GM19035 (cell line): Measurements from ENCODE around the gene TNS4.

ENCODE experiments used
- ATAC-seq: cut with Tn5 transposase; IDR thresholded peaks from one replicate; pipeline ENCODE4 v1.9.1; 2021; ENCODE audit not compliant: unreplicated experiment

TNS4 gene

DNA sequence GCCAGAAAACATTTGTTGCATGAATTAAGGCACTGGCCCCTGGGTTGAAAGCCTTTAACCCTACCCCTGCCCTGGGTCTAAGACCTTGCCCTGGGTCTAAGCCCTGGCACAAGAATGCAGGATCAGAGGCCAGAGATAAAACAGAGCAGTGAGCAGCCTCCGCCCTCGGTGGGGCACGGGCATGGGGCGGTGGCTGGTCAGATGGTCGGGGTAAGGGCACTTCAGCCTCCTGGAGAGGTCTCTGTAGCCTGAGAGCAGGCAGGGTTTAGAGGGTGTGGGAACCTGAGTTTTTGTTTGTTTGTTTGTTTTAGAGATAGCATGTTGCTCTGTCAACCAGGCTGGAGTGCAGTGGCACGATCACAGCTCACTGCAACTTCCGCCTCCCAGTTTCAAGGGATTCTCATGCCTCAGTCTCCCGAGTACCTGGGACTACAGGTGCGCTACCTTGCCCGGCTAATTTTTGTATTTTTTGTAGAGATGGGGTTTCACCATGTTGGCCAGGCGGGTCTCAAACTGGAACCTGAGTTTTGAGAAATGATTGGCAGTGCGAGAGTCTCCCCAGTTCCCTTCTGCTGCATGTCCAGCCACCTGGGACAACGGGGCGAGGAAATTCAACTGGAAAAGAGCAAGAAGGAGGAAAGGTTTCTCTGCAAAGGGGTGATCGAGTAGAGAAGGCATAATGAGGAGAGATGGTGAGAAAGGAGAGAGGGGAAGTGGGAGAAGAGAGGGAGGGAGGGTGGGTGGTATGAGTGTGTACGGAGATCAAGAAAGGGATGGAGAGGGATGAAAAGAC is 27.7 kb downstream of the TNS4 start:
- no peak for ATAC-seq

DNA sequence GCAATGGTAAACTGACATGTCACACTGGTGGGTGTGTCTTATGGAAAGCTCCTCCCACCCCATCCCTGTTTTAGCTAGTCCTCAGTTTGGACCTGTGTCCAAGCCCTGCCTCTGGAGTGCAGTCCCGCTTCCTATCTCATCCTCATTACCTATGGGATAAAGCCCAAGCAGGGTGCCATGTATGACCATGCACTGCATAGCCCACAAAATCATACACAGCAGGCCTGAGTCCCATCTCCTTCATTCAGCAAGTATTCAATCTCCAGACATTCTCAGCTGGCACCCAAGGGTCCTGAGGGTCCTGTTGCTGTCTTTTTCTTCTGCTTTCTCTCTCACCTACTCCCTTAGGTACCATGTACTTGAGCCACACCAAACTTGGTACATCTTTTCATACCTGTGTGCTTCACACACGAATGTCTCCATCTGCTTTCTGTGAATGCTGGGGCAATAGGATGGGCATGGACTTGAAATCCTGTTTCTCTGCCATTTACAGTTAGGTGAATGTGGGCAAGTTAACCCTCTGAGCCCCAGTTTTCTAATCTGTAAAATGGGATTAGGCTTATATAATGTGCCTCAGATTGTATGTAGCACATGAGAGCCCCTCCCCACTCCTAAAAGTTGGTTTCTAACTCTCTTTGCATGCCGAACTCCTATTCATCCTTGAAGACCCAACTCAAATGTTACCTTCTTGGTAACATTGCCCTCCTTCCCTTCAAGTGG is 28.5 kb downstream of the TNS4 start:
- no peak for ATAC-seq

DNA sequence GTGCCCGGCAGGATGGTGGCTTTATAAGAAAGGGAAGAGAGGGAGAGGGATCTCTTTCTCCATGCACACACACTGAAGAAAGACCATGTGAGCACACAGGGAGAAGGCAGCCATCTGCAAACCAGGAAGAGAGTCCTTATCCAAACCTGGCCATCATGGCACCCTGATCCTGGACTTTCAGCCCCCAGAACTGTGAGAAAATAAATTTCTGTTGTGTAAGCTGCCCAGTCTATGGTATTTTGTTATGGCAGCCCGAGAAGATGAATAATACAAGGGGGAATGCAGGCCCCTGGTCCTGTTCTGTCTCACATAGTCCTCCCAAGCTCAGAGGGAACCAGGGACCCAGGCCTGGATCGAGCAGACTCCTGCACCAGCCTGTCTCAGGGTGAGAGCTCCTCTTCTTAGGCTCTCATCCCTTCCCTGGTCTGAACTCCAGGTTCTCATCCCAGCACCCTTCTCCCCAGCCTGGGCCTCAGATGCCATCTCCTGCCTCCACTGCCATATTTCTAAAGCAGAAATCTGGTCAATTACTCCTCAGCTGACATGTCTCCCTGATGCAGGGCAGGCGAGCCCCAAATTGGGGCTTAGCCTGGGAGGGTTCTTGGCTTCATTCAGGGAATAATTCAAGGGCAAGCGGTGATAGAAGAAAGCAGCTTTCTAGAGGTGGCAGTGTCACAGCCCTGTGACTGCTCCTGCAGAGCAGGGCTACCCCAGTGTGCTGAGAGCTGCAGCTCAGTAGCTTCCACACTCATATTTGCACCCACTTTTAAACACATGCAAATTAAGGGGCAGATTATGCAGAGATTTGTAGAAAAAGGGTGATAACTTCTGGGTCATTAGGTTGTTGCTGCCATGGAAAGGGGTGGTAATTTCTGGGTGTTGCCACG is 29.3 kb downstream of the TNS4 start:
- no peak for ATAC-seq

DNA sequence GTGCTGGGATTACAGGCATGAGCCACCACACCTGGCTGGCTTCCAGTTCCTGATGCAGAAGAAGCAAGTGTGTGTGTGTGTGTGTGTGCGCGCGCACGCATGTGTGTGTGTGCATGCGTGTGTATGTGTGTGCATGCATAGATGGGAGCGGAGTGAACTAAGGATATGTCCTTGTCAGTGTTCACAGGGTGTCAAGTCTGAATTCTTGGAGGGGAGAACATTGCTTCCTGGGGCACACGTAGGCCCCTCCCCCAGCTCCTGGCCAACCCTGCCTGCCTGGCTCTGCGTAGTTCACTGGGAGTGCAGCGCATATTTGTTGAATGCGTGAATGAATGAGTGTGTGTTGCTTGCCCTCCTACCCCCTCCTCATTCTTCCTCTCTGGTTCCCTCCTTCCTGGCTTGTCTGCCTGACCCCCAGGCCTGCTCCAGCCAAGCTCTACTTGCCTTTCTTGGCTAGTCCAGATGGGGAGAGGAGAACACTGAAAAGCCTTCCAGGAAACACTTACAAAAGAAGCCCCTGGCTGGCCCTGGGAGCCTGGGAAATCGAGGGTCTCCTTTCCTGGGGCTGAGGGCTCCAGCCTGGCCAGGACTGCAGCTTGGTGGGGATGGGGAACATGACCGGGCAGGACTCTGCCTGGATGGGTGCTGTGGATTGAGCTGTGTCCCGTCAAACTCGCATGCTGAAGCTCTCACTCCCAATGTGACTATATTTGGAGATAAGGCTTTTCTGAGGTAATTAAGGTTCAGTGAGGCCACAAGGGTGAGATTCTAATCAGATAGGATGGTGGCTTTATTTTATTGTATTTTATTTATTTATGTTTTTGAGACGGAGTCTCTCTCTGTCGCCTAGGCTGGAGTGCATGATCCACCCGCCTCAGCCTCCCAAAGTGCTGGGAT is 30.2 kb downstream of the TNS4 start:
- no peak for ATAC-seq

DNA sequence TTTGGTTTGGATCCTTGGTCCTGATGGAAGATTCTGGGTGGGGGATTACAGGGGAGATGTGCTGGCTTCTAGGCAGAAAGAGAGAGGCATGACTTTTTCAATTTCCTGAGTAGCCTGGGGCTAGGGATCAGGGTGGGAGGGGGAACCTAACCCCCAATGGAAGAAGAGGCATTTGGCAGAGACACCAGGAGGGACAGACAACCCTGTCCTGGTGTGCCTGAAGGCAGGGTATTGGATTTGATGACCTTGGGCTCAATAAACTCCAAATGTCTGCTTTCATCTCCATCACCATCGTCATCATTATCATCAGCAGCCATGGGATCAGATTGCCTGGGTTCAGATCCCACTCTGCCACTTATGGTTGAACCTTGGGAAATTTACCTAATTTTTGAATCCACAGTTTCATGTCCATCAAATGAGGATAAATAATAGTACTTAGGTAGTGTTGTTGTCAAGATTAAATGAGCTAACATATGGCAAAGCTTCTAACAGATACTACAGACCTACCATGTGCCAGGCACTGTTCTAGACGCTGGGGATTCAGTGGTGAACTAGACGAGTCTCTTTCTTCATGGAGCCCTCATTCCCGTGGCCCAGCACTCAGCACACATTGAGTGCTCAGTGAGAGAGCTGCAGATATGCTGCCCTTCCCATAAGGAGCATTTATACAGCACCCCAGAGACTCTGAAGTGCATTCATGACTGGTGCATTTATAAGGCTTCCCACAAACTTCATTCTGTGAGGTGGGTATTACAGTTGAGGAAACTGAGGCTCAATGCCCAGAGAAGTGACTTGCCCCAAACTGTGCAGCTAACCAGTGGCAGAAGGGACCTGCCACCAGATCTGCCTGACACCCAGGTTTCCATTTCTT is 31.4 kb downstream of the TNS4 start:
- ATAC-seq = no peak

DNA sequence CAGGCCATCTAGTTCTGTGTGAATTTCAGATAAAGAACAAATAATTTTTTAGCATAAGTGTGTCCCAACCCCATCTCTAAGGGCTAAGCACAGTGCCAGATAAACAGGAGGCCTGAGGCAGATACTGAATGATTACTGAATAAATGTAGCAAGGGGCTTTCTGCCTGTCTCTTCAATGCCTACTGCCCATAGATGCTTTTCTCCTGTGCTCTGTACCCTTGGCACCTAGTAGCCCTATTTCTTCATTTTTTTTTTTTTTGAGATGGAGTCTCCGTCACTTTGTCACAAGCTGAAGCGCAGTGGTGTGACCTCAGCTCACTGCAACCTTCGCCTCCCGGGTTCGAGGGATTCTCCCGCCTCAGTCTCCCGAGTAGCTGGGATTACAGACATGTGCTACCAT is 32.9 kb downstream of the TNS4 start:
- ATAC-seq = no peak

DNA sequence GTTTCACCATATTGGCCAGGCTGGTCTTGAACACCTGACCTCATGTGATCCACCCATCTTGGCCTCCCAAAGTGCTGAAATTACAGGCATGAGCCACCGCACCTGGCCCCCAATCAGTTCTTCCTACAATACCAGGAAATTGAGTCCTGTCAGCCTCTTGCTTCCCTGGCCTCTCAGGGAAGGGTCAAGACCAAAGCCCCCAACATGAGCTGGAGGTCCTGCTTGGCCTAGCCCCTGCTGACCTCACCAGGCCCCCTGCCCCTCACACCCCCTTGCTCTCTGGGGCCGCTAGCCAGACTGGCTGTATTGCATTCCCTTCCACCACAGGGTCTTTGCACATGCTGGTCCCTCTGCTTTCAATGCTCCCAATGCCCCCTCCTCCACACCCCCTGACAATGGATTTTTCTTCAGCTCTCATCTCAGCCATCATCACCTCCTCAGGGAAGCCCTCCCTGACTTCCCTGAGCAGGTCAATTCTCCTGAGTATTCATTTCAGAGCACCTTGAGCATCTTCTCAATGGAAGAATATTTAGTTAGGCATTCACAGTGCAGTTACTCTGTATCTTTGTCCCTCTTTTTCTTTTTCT is 34.0 kb downstream of the TNS4 start:
- no peak for ATAC-seq

DNA sequence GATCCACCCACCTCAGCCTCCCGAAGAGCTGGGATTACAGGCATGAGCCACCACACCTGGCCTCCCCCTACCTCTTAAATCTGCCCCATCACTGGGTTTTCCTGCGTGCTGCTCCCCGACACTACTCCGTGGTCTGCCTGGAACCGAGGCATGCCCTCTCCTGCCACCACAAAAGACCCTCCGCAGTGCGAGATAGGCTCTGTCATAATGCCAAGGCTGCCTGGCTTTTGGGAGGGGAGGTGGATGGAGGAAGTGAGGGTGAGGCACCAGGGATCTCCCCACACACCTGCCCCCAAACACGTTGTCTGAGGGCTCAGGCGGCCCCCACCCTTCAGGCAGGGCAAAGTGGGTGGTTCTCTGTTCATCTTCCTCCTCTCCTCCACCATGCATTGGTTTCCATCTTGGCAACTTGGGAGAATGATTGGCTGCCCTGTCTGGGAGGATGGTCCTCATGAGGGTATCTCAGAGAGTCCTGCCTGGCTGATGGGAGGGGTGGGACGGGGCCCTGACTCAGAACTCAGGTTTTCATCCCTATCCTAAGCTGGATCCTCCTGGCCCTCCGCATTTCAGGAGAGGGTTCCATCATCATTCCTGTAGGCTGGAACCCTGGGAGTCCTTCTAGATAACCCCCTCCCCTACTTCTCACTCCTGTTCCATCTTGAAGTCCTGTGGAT is 35.0 kb downstream of the TNS4 start:
- no peak for ATAC-seq

DNA sequence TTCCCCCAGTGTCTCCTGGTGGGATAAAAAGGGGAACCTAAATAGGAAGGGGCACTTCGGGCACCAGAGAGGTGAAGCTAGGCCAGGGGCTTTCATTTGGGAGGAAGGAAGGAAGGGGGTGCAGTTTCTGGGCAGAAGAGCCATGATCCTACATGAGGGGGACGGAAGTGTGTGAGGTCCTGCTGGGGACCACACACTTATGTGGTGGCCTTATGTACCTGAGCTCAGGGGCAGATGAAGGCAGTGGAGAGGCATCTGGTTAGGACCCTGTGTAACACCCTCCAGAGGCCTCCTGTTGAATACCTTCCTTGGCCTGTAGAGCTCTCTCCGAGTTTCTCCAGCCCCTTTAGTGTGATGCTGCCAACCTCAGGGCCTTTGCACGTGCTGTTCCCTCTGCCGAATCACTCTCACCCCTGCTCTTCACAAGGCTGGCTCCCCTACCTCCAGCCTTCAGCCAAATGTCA is 37.0 kb downstream of the TNS4 start:
- no peak for ATAC-seq

DNA sequence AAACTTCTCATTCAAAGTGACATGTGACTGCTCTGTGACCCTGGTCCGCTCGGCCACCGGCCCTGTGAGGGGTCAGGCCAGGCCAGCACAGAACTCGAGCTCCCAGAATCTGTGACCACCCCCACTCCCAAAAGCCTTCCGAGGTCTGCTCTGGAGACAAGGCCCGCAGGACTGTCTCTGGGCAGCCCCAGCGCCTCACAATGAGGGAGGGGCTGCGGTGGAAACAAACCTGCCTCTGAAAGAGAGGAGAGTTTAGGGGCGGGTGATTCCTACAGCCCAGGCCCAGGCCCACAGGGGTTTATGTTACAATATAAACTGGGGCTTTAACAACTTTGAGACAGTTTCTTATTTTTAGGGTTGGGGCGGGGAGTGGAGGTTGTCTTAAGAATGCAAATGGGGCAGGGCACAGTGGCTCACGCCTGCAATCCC is 38.3 kb downstream of the TNS4 start:
- ATAC-seq = no peak

DNA sequence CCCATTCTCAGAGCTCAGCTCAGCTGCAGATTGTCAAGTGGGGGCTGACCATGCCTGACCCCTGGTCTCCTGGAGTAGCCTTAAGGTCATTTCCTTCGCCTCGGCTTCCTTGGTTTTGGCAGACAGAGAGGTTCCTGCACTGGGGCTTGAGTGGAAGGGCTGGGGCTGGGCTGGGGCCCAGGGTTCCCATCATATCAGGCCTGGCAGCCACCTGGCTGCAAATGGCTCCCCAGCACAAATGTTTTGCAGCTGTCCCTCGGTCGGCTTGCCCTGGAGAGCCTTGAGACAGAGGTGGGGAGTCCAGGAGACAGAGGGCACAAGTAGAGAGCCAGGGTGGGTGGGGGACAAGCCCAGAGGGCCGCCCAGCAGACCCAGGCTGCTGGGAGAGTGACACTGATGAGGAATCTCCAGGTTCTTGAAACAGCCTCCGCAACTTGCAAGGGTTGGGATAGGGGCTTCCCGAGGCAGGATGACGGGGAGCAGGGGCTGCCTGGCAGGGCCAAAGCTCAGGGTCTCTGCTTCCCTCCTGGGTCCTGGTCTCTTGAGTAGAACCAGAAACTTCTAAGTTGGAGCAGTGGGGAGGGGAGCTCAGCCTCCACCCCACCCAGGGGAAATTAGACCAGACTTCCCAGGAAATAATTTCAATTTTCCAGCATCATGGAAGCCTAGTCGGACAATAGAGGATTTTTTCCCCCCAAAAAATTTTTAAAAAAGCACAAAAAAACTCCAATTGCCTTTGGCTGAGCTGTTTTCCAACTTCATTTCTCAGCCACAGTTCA is 38.9 kb downstream of the TNS4 start:
- no peak for ATAC-seq

DNA sequence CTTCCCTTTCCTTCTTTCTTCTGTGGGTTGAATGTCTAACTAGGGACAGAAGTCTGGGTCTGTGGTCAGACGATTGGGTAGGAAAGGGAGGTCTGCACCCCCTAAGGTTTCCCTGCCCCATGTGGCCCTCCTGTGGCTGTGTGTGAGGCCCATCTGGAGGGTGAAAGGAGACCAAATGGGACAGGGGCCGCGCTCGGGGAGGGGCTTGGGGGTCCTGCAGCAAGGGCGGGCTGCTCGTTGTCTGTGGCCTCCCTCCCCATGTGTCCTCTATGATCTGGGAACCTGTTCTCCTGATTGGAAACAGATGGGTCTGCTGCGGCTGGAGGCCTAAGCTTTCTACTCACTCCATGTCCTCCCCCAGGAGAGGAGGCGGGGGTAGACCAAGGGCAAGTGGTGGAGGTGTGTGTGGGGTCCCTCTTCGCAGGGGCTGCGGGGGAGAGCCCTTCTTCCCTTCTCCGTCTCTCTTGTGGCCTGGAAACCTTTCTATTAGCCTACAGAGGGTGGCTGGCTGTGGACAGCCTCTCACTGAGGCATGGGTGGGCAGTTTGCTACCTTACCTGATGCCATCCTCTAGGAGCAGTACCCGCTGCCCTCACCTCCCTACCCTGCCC is 39.6 kb downstream of the TNS4 start:
- ATAC-seq = no peak

DNA sequence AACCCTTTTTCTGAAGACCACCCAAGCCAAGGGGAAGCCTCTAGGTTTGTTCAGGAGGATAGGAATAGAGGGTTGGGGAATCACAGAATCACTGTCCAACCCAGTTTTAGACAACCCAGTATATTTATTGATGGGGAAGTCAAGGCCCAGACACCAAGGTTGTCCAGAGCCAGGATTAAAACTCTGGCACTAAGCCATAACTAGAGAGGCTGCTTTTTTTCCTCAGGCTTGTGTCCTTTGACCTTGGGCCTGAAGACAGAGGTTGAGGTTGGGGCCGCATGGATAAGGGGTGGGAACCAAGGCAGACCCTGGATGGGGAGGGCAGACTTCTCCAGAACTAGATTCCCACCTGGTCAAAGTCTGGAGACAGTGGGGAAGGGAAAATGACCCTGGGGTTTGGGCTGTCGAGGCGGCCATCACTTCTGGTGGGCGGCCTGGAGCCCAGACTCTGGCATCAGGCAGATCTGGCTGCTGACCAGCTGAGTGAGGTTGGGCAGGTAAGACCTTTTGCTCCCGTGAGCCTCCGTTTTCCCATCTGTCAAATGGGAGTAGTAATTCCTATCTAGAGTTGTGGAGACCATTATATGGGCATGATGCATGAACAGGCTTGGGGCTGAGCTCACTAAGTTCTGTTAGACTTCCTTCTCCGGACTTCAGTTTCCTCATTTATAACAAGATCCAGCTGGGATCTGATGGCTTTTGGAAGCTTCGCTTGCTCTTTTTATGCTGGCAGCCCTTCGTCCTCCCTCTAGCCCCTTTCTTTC is 40.3 kb downstream of the TNS4 start:
- no peak for ATAC-seq

DNA sequence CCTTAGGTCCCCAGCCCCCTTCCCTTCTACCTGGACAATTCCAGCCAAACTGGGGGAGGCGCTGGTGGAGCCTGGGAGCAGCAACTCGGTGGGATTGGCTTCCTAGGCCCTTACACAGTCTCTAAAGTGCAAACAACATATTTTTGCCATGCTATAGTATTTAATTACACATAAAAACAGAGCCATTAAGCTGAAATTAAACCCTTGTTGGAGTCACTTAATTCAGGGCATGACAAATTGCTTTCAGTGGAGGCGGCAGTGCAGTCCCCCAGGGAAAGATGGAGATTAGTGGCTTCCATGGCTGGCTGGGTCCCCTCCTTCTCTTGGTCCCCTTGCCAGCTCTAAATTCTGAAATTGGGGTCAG is 40.8 kb downstream of the TNS4 start:
- no peak for ATAC-seq

DNA sequence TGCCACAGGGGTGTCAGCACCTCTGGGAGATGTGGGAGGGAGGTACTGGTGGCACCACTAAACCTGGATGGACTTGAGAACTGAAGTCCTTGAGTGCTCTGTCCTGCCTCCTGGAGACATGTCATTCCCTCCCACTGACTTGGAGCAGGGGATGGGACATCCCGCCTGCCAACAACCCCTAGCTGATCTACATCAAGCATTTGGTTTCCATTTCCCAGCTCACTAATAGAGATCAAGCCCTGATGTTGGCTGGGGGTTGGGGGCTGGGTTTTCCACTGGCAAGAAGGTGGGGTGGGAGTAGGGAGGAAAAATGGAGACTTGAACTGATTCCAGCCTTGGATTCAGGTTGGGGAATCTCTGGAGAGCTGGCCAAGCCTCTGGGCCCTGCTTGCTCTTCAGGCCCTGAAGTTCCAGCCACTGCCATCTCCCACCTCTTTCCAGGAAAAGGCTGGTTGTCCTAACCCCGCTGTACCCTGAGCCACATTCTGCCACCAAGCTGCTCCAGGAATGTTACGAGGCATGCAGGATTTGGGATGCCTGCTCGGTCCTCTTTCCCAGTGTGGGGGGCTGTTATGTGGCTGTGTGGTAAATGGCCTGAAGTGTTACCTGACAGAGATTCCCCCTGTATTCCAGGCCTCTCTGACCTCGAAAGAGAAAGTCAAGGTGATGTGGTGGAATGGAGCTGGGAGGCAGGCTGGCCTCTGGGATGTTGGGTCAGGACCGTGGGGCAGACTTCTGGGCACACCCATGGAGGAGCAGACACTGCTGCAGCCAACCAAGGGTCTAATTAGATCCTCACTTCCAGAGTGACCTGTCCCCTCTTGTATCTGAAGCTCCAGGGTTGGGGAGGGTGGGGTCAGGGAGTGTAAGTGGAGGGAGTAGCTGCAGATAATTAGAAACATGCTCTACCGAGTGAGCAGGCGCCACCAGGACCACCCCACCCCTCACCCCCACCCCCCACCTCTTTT is 41.5 kb downstream of the TNS4 start:
- no peak for ATAC-seq
